ENCODE results near the gene ZNF827.

Gene ZNF827

GRCh38 chr4:145931403-145931802, 7.2 kb downstream of the ZNF827 start:
- no peak for DNase-seq

- DNase-seq: no peak
Measured at GRCh38 chr4:145930592-145930991, 8.0 kb downstream of the ZNF827 start.

- no peak for DNase-seq
Measured at GRCh38 chr4:145929415-145930178, 9.0 kb downstream of the ZNF827 start.

- no peak for DNase-seq
Measured at GRCh38 chr4:145928748-145929147, 9.9 kb downstream of the ZNF827 start.

GRCh38 chr4:145927030-145927429, 11.6 kb downstream of the ZNF827 start:
- no peak for DNase-seq

- no peak for DNase-seq
Measured at GRCh38 chr4:145921231-145921630, 17.4 kb downstream of the ZNF827 start.

GRCh38 chr4:145920205-145920604, 18.4 kb downstream of the ZNF827 start:
- DNase-seq: no peak

- DNase-seq: no peak
Measured at GRCh38 chr4:145912376-145912775, 26.2 kb downstream of the ZNF827 start.

- DNase-seq: no peak
Measured at GRCh38 chr4:145909773-145910172, 28.9 kb downstream of the ZNF827 start.

GRCh38 chr4:145909281-145909715, 29.3 kb downstream of the ZNF827 start:
- DNase-seq: no peak

- DNase-seq: no peak
Measured at GRCh38 chr4:145907812-145908211, 30.8 kb downstream of the ZNF827 start.

GRCh38 chr4:145907390-145907789, 31.2 kb downstream of the ZNF827 start:
- no peak for DNase-seq

GRCh38 chr4:145904413-145905177, 34.0 kb downstream of the ZNF827 start:
- no peak for DNase-seq

GRCh38 chr4:145902522-145902921, 36.1 kb downstream of the ZNF827 start:
- no peak for DNase-seq

- no peak for DNase-seq
Measured at GRCh38 chr4:145899886-145900460, 38.6 kb downstream of the ZNF827 start.

GRCh38 chr4:145898926-145899531, 39.6 kb downstream of the ZNF827 start:
- no peak for DNase-seq

- no peak for DNase-seq
Measured at GRCh38 chr4:145898466-145898865, 40.2 kb downstream of the ZNF827 start.

- DNase-seq: no peak
Measured at GRCh38 chr4:145895056-145895455, 43.6 kb downstream of the ZNF827 start.

- no peak for DNase-seq
Measured at GRCh38 chr4:145891958-145892357, 46.7 kb downstream of the ZNF827 start.

- DNase-seq: no peak
Measured at GRCh38 chr4:145890689-145891088, 47.9 kb downstream of the ZNF827 start.

GRCh38 chr4:145888393-145888792, 50.2 kb downstream of the ZNF827 start:
- DNase-seq: no peak

GRCh38 chr4:145887241-145887991, 51.2 kb downstream of the ZNF827 start:
- no peak for DNase-seq

GRCh38 chr4:145886871-145887240, 51.8 kb downstream of the ZNF827 start:
- no peak for DNase-seq
